MM.1S (cell line): ENCODE measurements around the gene CSNK1A1.

Experiments
- DNase-seq: peaks from one replicate; pipeline ENCODE4 v3.0.0-alpha.2; 2015
- H2AFZ ChIP-seq: fragments of 300-600 bp; sonication (generic); 2 replicates; pipeline ENCODE4 v1.6.0; 2016; ENCODE audit warnings: antibody characterized with exemption, low read length
- H3F3A ChIP-seq: fragments of 300-600 bp; sonication (generic); 2 replicates; pipeline ENCODE4 v1.6.1; 2016; ENCODE audit warnings: mild to moderate bottlenecking, antibody characterized with exemption, low read length, moderate library complexity, mixed read lengths; ENCODE audit not compliant: insufficient read depth
- H3K27ac ChIP-seq: fragments of 300-600 bp; sonication (generic); 2 replicates; pipeline ENCODE4 v1.5.1; 2016; ENCODE audit warnings: mild to moderate bottlenecking, low read length
- H3K27me3 ChIP-seq: fragments of 300-600 bp; sonication (generic); replicated peaks from 2 replicates; pipeline ENCODE4 v1.6.0; 2016; ENCODE audit warnings: low read length; ENCODE audit not compliant: insufficient read depth
- H3K36me3 ChIP-seq: fragments of 300-600 bp; sonication (generic); replicated peaks from 2 replicates; pipeline ENCODE4 v1.6.1; 2016; ENCODE audit warnings: mild to moderate bottlenecking, low read length, mixed read lengths; ENCODE audit not compliant: insufficient read depth
- H3K4me1 ChIP-seq: fragments of 300-600 bp; sonication (generic); 2 replicates; pipeline ENCODE4 v1.6.1; 2016; ENCODE audit warnings: low read length, mixed read lengths
- H3K4me2 ChIP-seq: fragments of 300-600 bp; sonication (generic); 2 replicates; pipeline ENCODE4 v1.6.0; 2016; ENCODE audit warnings: low read depth, low read length
- H3K4me3 ChIP-seq: fragments of 300-600 bp; sonication (generic); 2 replicates; pipeline ENCODE4 v1.5.1; 2016; ENCODE audit warnings: low read length, mixed read lengths
- H3K79me2 ChIP-seq: fragments of 300-600 bp; sonication (generic); 2 replicates; pipeline ENCODE4 v1.6.1; 2016; ENCODE audit warnings: mixed run types, low read length, mixed read lengths
- H3K9ac ChIP-seq: fragments of 300-600 bp; sonication (generic); 2 replicates; pipeline ENCODE4 v1.6.1; 2016; ENCODE audit warnings: low read length, mixed read lengths
- H3K9me2 ChIP-seq: fragments of 300-600 bp; sonication (generic); replicated peaks from 2 replicates; pipeline ENCODE4 v1.6.1; 2016; ENCODE audit warnings: mild to moderate bottlenecking, low read length, mixed read lengths; ENCODE audit not compliant: insufficient read depth
- H3K9me3 ChIP-seq: fragments of 300-600 bp; sonication (generic); replicated peaks from 2 replicates; pipeline ENCODE4 v1.6.1; 2016; ENCODE audit warnings: mild to moderate bottlenecking, low read length, mixed read lengths; ENCODE audit not compliant: insufficient read depth
- H4K20me1 ChIP-seq: fragments of 300-600 bp; sonication (generic); 2 replicates; pipeline ENCODE4 v1.6.1; 2016; ENCODE audit warnings: mild to moderate bottlenecking, low read length, moderate library complexity, mixed read lengths; ENCODE audit not compliant: insufficient read depth
- EZH2 ChIP-seq: fragments of 300-600 bp; sonication (generic); optimal IDR thresholded peaks from 2 replicates; pipeline ENCODE3; 2017; ENCODE audit warnings: low read depth, mild to moderate bottlenecking, antibody characterized with exemption, low read length, mixed read lengths
- EZH2phosphoT487 ChIP-seq: fragments of 300-600 bp; sonication (generic); IDR thresholded peaks from 2 replicates; pipeline ENCODE4 v1.6.1; 2018; ENCODE audit warnings: antibody characterized with exemption, low read length
- TF ChIP-seq, protein P1 (sequence below): fragments of 300-600 bp; sonication (generic); IDR thresholded peaks from 2 replicates; pipeline ENCODE4 v1.5.1; 2016; ENCODE audit warnings: antibody characterized with exemption, low read length, mixed read lengths

The CSNK1A1 gene

DNA sequence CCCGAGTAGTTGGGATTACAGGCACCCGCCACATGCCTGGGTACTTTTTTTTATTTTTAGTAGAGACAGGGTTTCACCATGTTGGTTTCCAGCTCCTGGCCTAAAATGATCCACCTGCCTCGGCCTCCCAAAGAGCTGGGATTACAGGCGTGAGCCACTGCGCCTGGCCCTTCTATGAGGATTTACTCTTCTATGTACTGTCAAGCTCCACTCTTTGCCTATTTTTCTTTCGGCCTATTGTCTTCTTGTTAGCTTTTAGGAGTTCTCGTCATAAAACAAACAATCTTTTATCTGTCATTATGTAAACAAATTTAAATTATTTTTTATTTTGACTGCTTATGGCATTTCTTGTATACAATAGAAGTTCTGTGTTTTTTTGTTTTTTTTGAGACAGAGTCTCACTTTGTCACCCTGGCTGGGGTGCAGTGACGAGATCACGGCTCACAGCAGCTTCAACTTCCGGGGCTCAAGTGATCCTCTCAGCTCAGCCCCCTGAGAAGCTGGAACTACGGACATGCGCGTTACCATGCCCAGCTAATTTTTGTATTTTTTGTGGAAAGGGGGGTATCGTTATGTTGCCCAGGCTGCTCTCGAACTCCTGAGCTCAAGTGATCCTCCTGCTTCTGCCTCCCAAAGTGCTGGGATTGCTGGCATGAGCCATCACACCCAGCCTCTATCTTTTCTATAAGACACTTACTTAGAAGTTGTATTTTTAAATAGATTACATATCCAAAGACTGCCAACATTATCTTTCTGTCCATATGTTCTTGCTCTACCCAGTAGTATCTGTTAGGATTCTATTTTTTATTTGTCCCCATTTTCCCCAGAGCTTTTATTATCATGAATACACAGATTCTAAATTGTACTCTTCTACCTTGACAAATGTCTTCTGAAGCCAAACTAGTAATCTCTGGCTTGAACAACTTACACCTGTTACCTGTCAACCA lies 29.2 kb downstream of the CSNK1A1 start:
- Histone ChIP-seq H3K4me1 (no peaks in the 10 kb centered on the region), H3K9me3 (no peaks in the 10 kb centered on the region), H3K9me2 (no peaks in the 10 kb centered on the region), H3K79me2 (peaks cover 100% of the 10 kb centered on the region), H3F3A (no peaks in the 10 kb centered on the region), H3K27ac (no peak overlapping the region), H3K9ac (no peak overlapping the region), H3K27me3 (no peaks in the 10 kb centered on the region), H2AFZ (no peak overlapping the region), H3K4me3 (no peak overlapping the region), H4K20me1 (peaks cover 65% of the 10 kb centered on the region), H3K4me2 (no peak overlapping the region), H3K36me3 (peaks cover 22% of the 10 kb centered on the region)
- DNase-seq: no peak
- TF ChIP-seq EZH2phosphoT487: no peak
- no peak for TF ChIP-seq EZH2
- TF ChIP-seq, protein P1, sequence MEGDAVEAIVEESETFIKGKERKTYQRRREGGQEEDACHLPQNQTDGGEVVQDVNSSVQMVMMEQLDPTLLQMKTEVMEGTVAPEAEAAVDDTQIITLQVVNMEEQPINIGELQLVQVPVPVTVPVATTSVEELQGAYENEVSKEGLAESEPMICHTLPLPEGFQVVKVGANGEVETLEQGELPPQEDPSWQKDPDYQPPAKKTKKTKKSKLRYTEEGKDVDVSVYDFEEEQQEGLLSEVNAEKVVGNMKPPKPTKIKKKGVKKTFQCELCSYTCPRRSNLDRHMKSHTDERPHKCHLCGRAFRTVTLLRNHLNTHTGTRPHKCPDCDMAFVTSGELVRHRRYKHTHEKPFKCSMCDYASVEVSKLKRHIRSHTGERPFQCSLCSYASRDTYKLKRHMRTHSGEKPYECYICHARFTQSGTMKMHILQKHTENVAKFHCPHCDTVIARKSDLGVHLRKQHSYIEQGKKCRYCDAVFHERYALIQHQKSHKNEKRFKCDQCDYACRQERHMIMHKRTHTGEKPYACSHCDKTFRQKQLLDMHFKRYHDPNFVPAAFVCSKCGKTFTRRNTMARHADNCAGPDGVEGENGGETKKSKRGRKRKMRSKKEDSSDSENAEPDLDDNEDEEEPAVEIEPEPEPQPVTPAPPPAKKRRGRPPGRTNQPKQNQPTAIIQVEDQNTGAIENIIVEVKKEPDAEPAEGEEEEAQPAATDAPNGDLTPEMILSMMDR: no peak

DNA sequence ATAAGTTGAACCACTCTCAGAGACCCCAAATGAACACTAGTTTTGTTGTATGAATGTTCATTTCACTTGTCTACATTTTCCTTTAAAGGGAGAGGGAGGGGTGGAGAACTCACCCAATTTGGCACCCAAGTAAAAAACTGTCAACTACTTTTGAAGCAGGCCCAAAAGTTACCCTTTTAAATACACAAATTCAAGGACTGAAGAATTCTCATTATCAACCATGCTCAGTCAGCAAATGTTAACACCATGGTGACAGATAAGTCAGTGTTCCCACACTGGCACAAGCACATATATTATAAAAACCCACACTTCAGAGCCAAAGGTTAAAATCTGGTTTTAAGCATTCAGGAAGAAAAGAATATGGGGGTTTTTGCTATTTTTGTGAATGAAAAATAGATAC lies 31.6 kb downstream of the CSNK1A1 start:
- H3K36me3 ChIP-seq: peaks cover 19% of the 10 kb centered on the region
- H3K9me2 ChIP-seq: no peaks in the 10 kb centered on the region
- H3F3A ChIP-seq: no peaks in the 10 kb centered on the region
- H3K27ac ChIP-seq: no peak overlapping the region
- H3K4me2 ChIP-seq: no peak overlapping the region
- peaks cover 50% of the 10 kb centered on the region; the same call in 1 of the 2 replicates for H4K20me1 ChIP-seq
- TF ChIP-seq EZH2 (no peak), EZH2phosphoT487 (no peak)
- TF ChIP-seq, protein P1: no peak
- no peak for DNase-seq
- no peak overlapping the region for H3K9ac ChIP-seq
- H3K4me1 ChIP-seq: no peaks in the 10 kb centered on the region
- H3K79me2 ChIP-seq: peaks cover 100% of the 10 kb centered on the region
- H3K27me3 ChIP-seq: no peaks in the 10 kb centered on the region
- H3K4me3 ChIP-seq: no peak overlapping the region
- no peak overlapping the region for H2AFZ ChIP-seq
- H3K9me3 ChIP-seq: no peaks in the 10 kb centered on the region

DNA sequence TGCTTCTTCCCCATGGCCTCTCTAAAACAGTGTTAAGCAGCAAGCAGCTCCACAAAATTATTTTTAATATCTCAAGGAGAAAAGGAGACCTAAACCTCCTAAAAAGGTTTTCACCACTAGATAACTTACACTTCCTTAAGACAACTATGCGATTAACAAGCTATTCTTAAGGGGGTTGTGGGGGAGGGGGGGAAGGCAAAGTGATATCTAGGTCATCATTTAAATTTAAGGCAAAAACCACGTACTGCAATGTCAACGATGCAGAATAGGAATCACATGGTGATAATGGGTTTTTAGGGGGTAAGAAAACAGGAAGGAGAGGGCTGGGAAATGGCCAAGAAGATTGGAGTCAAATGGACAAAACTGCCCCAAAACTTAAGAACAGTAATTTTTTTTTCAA lies 32.6 kb downstream of the CSNK1A1 start:
- no peak overlapping the region for H3K27ac ChIP-seq

More for the DNA sequence above, 32.6 kb downstream of the CSNK1A1 start:
- TF ChIP-seq EZH2phosphoT487: no peak
- no peak for TF ChIP-seq EZH2
- TF ChIP-seq, protein P1: no peak
- Histone ChIP-seq H4K20me1 (peaks cover 42% of the 10 kb centered on the region; the same call in 1 of the 2 replicates), H3K9ac (no peak overlapping the region), H3K27me3 (no peaks in the 10 kb centered on the region), H3K9me3 (no peaks in the 10 kb centered on the region), H3K4me1 (no peaks in the 10 kb centered on the region), H3K36me3 (peaks cover 10% of the 10 kb centered on the region; the same call in 1 of the 2 replicates), H3K79me2 (peaks cover 100% of the 10 kb centered on the region), H2AFZ (no peak overlapping the region), H3F3A (no peaks in the 10 kb centered on the region), H3K4me3 (no peak overlapping the region), H3K9me2 (no peaks in the 10 kb centered on the region), H3K4me2 (no peak overlapping the region)
- DNase-seq: no peak
